IPS-15b (cell line): Measurements from ENCODE around the gene DIS3L2.

Experiments
- H3K27me3 ChIP-seq: one replicate; pipeline ENCODE4 v1.6.1; 2013; ENCODE audit warnings: low read length; ENCODE audit not compliant: control insufficient read depth, insufficient read depth
- H3K36me3 ChIP-seq: one replicate; pipeline ENCODE4 v1.6.1; 2013; ENCODE audit warnings: low read length; ENCODE audit not compliant: control insufficient read depth, insufficient read depth
- H3K4me1 ChIP-seq: one replicate; pipeline ENCODE4 v1.6.1; 2013; ENCODE audit warnings: mild to moderate bottlenecking, low read length; ENCODE audit not compliant: control insufficient read depth, insufficient read depth
- H3K4me3 ChIP-seq: one replicate; pipeline ENCODE4 v1.5.1; 2013; ENCODE audit warnings: low read depth, low read length
- H3K9ac ChIP-seq: one replicate; pipeline ENCODE4 v1.6.1; 2013; ENCODE audit warnings: low read depth, mild to moderate bottlenecking, low read length
- H3K9me3 ChIP-seq: one replicate; pipeline ENCODE4 v1.6.1; 2013; ENCODE audit warnings: mild to moderate bottlenecking, low read length; ENCODE audit not compliant: control insufficient read depth, insufficient read depth

The DIS3L2 gene

DNA sequence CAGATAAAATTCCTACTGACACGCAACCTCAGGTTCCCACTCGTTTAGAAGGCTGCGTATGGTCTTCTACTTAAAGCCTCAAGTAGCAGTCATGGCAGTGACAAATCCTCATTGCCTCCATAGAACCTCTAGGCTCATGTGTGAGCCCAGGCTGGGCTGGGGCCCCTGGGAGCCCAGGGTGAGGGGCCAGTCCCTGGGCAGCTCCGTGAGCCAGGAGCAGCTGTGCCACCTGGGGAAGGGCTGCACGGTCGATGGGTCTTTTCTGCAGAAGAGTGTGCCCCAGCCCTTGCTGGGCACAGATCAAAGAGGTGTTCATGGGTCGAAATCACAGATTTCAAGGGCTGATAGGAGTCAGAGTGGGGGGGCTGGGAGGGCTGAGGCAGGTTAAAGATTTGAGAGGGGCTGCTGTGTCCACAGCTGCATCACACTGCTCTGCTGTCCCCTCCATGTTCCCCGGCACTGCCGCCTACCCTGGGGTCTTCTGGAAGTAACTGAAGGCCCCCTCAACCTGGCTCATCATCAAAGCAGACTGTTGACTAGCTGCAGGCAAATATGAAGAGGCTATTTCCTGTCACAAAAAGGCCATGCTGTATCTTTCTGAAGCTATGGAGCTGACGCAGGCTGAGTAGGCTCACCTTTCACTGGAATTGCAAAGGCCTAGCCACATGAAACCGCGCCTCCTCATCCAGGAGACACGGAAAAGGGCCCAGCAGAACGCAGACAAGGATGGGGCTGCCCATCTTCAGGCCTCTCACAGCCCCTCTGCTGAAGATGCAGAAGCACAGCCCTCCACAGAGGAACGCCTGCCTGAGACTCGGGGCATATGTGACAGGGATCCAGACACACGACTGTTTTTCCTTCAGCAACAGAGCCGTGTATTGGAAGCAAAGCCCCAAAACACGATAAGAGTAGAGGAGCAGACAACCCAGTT lies 381.4 kb downstream of the DIS3L2 start:
- Histone ChIP-seq H3K4me1 (no peaks in the 10 kb centered on the region), H3K36me3 (no peaks in the 10 kb centered on the region), H3K9me3 (no peaks in the 10 kb centered on the region), H3K27me3 (no peaks in the 10 kb centered on the region), H3K4me3 (no peak overlapping the region), H3K9ac (no peak overlapping the region)

DNA sequence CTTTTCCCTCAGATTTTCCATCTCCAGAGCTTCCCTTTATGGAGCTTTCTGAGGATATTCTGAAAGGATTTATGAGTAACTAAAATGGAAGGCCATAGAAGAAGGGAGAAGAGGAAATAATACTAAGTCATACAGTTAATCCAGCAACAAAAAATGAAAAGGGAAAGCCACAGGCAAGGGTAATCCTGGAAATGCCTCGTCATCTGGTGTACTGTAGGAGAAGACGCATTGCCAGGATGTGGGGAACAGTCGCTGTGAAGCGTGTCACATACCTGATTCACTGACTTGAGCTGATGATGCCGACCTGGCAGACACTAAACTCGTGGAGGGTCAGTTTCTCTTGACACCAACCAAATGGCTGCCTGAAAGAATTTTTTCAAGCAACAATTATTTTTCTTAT lies 382.3 kb downstream of the DIS3L2 start:
- Histone ChIP-seq H3K27me3 (no peaks in the 10 kb centered on the region), H3K36me3 (no peaks in the 10 kb centered on the region), H3K9ac (no peak overlapping the region), H3K4me1 (no peaks in the 10 kb centered on the region), H3K4me3 (no peak overlapping the region), H3K9me3 (no peaks in the 10 kb centered on the region)

DNA sequence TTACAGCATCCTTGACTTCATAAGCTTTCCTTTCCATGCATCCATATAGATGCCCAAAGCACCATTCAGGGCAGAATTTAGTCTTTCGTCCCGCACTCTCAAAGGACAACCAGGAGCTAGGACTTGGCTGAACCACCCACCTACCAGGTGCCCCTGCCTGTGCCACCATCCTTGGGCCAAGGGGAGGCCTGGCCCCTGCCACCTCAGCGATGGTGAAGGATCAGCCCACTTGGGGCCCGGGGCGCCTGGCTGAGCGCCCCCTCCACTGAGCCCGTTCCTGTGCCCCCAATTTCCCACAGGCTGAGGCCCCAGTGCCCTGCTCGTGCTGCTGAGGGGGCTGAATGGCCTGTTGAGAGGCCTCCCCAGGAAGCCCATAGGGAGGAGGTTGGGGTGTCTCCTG lies 383.7 kb downstream of the DIS3L2 start:
- Histone ChIP-seq H3K36me3 (no peaks in the 10 kb centered on the region), H3K9me3 (no peaks in the 10 kb centered on the region), H3K4me3 (no peak overlapping the region), H3K27me3 (no peaks in the 10 kb centered on the region), H3K9ac (no peak overlapping the region), H3K4me1 (no peaks in the 10 kb centered on the region)

DNA sequence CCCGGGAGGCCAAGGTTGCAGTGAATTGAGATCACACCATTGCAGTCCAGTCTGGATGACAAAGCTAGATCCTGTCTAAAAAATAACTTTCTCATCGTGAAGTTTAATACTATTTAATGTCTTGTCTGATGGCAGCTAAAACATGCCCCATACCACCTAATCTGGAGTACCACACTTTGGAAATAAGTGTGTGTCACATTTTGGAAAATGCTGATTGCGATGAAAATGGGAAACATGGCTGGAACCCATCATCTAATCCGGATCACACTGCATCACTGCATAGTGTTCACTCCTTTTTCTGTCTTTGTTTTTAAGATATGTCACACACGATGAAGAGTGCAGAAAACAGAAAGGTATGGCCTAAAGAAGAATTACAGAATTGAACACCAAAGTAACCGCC lies 385.9 kb downstream of the DIS3L2 start:
- Histone ChIP-seq H3K9ac (no peak overlapping the region), H3K27me3 (no peaks in the 10 kb centered on the region), H3K4me3 (no peak overlapping the region)

GRCh38 chr2:232348936-232349335 lies 387.4 kb downstream of the DIS3L2 start:
- Histone ChIP-seq H3K36me3 (no peaks in the 10 kb centered on the region), H3K27me3 (no peaks in the 10 kb centered on the region), H3K4me3 (no peak overlapping the region), H3K4me1 (no peaks in the 10 kb centered on the region), H3K9ac (no peak overlapping the region), H3K9me3 (no peaks in the 10 kb centered on the region)

More for the DNA sequence above, 385.9 kb downstream of the DIS3L2 start:
- no peaks in the 10 kb centered on the region for H3K4me1 ChIP-seq
- no peaks in the 10 kb centered on the region for H3K9me3 ChIP-seq
- no peaks in the 10 kb centered on the region for H3K36me3 ChIP-seq

DNA sequence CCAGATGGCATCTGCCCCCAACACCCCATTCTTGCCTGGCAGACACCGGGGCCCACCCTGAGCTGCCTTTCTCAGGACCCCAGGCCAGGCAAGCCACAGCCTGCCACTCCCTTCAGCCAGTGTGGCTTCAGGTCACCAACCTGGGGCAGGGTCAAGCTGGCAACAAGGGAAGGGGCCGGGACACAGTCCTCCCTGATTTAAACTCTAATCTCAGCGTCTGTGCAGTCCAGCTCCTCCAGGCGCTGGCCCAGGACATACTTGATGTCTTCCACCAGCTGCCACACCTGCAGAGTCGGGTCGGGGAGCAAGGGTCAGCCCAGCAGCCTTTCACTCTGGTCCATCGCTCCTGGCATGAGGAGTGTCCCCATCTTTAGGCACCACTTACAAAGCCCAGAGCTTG lies 388.0 kb downstream of the DIS3L2 start:
- H3K4me1 ChIP-seq: no peaks in the 10 kb centered on the region
- H3K9me3 ChIP-seq: no peaks in the 10 kb centered on the region
- no peak overlapping the region for H3K4me3 ChIP-seq
- H3K27me3 ChIP-seq: no peaks in the 10 kb centered on the region
- H3K9ac ChIP-seq: no peak overlapping the region
- H3K36me3 ChIP-seq: no peaks in the 10 kb centered on the region

- H3K4me1 ChIP-seq: no peaks in the 10 kb centered on the region
- H3K36me3 ChIP-seq: no peaks in the 10 kb centered on the region
- H3K4me3 ChIP-seq: no peak overlapping the region
- H3K9me3 ChIP-seq: peaks cover 4% of the 10 kb centered on the region
- H3K27me3 ChIP-seq: no peaks in the 10 kb centered on the region
- H3K9ac ChIP-seq: no peak overlapping the region
These were observed 388.6 kb downstream of the DIS3L2 start for GRCh38 chr2:232349946-232350635.

GRCh38 chr2:232350804-232351685 lies 389.5 kb downstream of the DIS3L2 start:
- H3K4me1 ChIP-seq: no peaks in the 10 kb centered on the region
- H3K9ac ChIP-seq: no peak overlapping the region
- H3K9me3 ChIP-seq: peaks cover 4% of the 10 kb centered on the region
- no peaks in the 10 kb centered on the region for H3K36me3 ChIP-seq
- H3K4me3 ChIP-seq: no peak overlapping the region
- H3K27me3 ChIP-seq: no peaks in the 10 kb centered on the region

DNA sequence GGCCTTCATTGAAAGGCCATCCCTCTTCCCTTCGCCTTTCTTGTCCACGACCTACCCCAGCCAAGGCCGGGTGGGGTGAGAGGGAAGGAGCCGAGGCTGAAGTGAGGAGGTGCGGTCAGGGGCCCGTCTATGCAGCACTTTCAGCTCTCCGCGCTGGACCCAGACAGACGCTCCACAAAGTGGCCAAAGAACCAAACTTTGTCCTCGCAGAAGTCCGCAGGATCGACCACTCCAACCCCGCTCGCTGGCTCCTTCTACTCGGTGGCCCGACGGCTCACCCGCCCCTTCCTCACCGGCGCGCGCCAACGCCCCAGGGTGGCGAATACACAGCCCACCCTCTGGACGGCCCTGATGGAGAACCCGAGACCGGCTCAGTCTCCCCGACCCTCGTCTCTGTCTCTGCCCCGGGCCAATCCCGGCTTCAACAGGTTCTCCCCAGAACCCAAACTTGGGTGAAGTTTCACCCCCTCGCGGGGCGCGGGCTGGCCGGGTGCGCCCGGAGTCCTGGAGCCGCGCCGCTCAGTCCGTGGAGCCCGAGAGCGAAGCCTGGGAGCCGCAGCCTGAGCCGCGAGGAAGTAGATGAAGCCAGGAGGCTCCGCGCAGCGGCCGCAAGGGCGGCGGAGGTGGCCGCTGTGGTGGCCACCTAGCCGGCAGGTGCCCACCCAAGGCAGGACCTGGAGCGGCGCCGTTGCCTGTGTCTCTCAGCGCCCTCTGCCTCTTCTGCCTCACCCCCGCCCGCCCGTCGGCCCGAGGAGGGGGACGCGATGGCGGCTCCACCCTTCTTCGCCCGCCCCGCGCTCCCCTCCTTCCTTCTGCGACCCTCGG lies 390.4 kb downstream of the DIS3L2 start:
- peaks cover 4% of the 10 kb centered on the region for H3K9me3 ChIP-seq
- no peaks in the 10 kb centered on the region for H3K27me3 ChIP-seq
- no peaks in the 10 kb centered on the region for H3K4me1 ChIP-seq
- H3K9ac ChIP-seq: no peak overlapping the region
- H3K36me3 ChIP-seq: no peaks in the 10 kb centered on the region
- H3K4me3 ChIP-seq: no peak overlapping the region

DNA sequence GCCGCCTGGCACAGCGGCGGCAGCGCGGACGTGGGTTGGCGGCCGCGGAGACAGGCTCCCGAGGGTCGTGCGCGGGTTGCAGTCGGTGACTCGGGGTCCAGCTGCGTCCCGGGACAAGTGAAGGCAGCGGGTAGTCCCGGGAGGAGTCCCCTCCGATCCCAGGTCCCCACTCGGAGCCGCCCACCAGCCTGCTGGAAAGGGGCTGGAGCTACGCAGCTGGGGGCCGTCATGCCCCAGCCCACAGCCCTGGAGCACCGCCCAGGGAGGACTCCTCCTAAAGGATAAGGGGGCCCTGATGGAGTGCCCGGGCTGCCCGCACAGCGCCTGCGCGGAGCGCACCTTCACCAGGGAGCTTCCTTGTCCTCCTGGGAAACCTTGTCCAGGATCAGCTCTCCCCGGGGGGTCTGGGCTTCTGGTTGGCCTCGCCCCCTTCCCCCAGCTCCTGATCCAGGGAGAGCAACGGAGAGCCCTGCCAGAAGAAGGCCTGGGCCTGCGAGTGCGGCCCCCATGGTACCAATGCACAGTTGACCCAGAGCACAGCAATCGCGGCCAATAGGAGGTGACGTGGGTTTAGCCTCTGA lies 391.1 kb downstream of the DIS3L2 start:
- H3K4me3 ChIP-seq: no peak overlapping the region
- H3K36me3 ChIP-seq: no peaks in the 10 kb centered on the region
- no peaks in the 10 kb centered on the region for H3K27me3 ChIP-seq
- peaks cover 4% of the 10 kb centered on the region for H3K9me3 ChIP-seq
- no peaks in the 10 kb centered on the region for H3K4me1 ChIP-seq
- no peak overlapping the region for H3K9ac ChIP-seq
